GM23338 (cell line): Measurements from ENCODE around the gene CHCHD3. TPM values are rescaled to one million over a fixed set of nuclear protein-coding genes. Genes with fewer than 3 reads are reported as not detected.
A peak's percentile ranks its signal among the peaks of the same experiment; 100 is the strongest.

Source experiments
- ATAC-seq: fragments of 200-7000 bp; cut with Tn5 transposase; 3 replicates; pipeline ENCODE4 v1.9.1; 2020
- DNase-seq: peaks from one replicate; pipeline ENCODE4 v3.0.0-alpha.2; 2015; ENCODE audit warnings: low spot score
- H2AFZ ChIP-seq: fragments of 200-600 bp; sonication (generic); 2 replicates; pipeline ENCODE4 v1.8.0; 2016; ENCODE audit warnings: antibody characterized with exemption, mild to moderate bottlenecking, moderate library complexity
- H3F3A ChIP-seq: fragments of 200-600 bp; sonication (generic); replicated peaks from 2 replicates; pipeline ENCODE4 v1.8.0; 2017; ENCODE audit warnings: antibody characterized with exemption, mixed run types, low read depth
- H3K27ac ChIP-seq: fragments of 200-600 bp; sonication (generic); 2 replicates; pipeline ENCODE4 v1.6.1; 2016; ENCODE audit warnings: low read depth
- H3K27me3 ChIP-seq: fragments of 200-600 bp; sonication (generic); 2 replicates; pipeline ENCODE4 v1.8.0; 2016; ENCODE audit warnings: mild to moderate bottlenecking, mixed run types, moderate library complexity; ENCODE audit not compliant: insufficient read depth
- H3K36me3 ChIP-seq: fragments of 200-600 bp; sonication (generic); 2 replicates; pipeline ENCODE4 v1.8.0; 2016; ENCODE audit warnings: mild to moderate bottlenecking; ENCODE audit not compliant: insufficient read depth
- H3K4me1 ChIP-seq: fragments of 200-600 bp; sonication (generic); 2 replicates; pipeline ENCODE4 v1.8.0; 2016; ENCODE audit warnings: mild to moderate bottlenecking, moderate library complexity; ENCODE audit not compliant: insufficient read depth
- H3K4me2 ChIP-seq: fragments of 200-600 bp; sonication (generic); 2 replicates; pipeline ENCODE4 v1.7.1; 2017; ENCODE audit warnings: mixed run types
- H3K4me3 ChIP-seq: fragments of 200-600 bp; sonication (generic); 2 replicates; pipeline ENCODE4 v1.6.1; 2016; ENCODE audit warnings: mixed run types
- H3K79me2 ChIP-seq: fragments of 200-600 bp; sonication (generic); replicated peaks from 2 replicates; pipeline ENCODE4 v1.8.0; 2017; ENCODE audit warnings: mild to moderate bottlenecking; ENCODE audit not compliant: insufficient read depth
- H3K9me2 ChIP-seq: fragments of 200-600 bp; sonication (generic); 2 replicates; pipeline ENCODE4 v1.8.0; 2017; ENCODE audit not compliant: insufficient read depth
- H4K20me1 ChIP-seq: fragments of 200-600 bp; sonication (generic); replicated peaks from 2 replicates; pipeline ENCODE4 v1.8.0; 2017; ENCODE audit warnings: mild to moderate bottlenecking; ENCODE audit not compliant: insufficient read depth
- H3K27ac Mint-ChIP-seq: 2 replicates; pipeline ENCODE4 v1.8.0; 2020; ENCODE audit warnings: inconsistent platforms, mild to moderate bottlenecking, moderate library complexity, mixed read lengths
- H3K27me3 Mint-ChIP-seq: 3 replicates; pipeline ENCODE4 v1.8.0; 2022; ENCODE audit warnings: low read depth, mild to moderate bottlenecking, moderate library complexity, mixed read lengths, inconsistent platforms; ENCODE audit not compliant: insufficient read depth, poor library complexity
- H3K36me3 Mint-ChIP-seq: 3 replicates; pipeline ENCODE4 v1.8.0; 2021; ENCODE audit warnings: low read depth, mild to moderate bottlenecking, inconsistent platforms, moderate library complexity, mixed read lengths
- H3K4me1 Mint-ChIP-seq: 3 replicates; pipeline ENCODE4 v1.8.0; 2020; ENCODE audit warnings: mild to moderate bottlenecking, inconsistent platforms, mixed read lengths
- H3K4me3 Mint-ChIP-seq: 3 replicates; pipeline ENCODE4 v1.8.0; 2021; ENCODE audit warnings: moderate library complexity, mild to moderate bottlenecking, inconsistent platforms, mixed read lengths
- H3K9me3 Mint-ChIP-seq: 3 replicates; pipeline ENCODE4 v1.8.0; 2020; ENCODE audit warnings: moderate library complexity, mild to moderate bottlenecking, inconsistent platforms, mixed read lengths
- EZH2phosphoT487 ChIP-seq: fragments of 200-600 bp; sonication (generic); IDR thresholded peaks from one replicate; pipeline ENCODE4 v1.8.1; 2018; ENCODE audit warnings: antibody characterized with exemption; ENCODE audit not compliant: unreplicated experiment
- POLR2AphosphoS5 ChIP-seq: IDR thresholded peaks from 2 replicates; pipeline ENCODE4 v1.6.1; 2016; ENCODE audit warnings: antibody characterized with exemption, low read depth
- STAT1 ChIP-seq: IDR thresholded peaks from one replicate; pipeline ENCODE4 v1.6.1; 2016; ENCODE audit warnings: antibody characterized with exemption; ENCODE audit not compliant: unreplicated experiment
- ZNF114 ChIP-seq: fragments of 250-450 bp; sonication (Bioruptor Pico); IDR thresholded peaks from 2 replicates; pipeline ENCODE4 v1.5.0; 2020; ENCODE audit warnings: mild to moderate bottlenecking, moderate library complexity
- ZNF331 ChIP-seq: fragments of 250-450 bp; sonication (Bioruptor Pico); IDR thresholded peaks from 2 replicates; pipeline ENCODE4 v1.5.0; 2020; ENCODE audit warnings: low read depth, mild to moderate bottlenecking, moderate library complexity
- polyA plus RNA-seq: library from polyadenylated mRNA; unstranded; fragments of >200 nt; fragmentation: Nextera tagmentation; extraction: Ambion mirVana; gene quantifications from 2 replicates; pipeline ENCODE4 v1.2.1, GENCODE V29; 2016
- total RNA-seq: library from RNA; depleted of rRNA; stranded (reverse); fragments of >200 nt; shearing (Covaris generic); gene quantifications from 2 replicates; pipeline ENCODE4 v1.2.3, GENCODE V29; 2014
- TF ChIP-seq, protein P1 (sequence below): IDR thresholded peaks from 2 replicates; pipeline ENCODE4 v1.6.1; 2016; ENCODE audit warnings: antibody characterized with exemption
- TF ChIP-seq, protein P2 (sequence below), 2 experiments: fragments of 200-600 bp in 1 of 2; sonication (generic) in 1 of 2; conservative IDR thresholded peaks; 2 replicates each; pipeline versions ENCODE4 v1.5.1 to v1.6.1; 2016 to 2017; ENCODE audit warnings: antibody characterized with exemption in 2 of 2, low read depth in 2 of 2, mild to moderate bottlenecking in 2 of 2, moderate library complexity in 1 of 2
- TF ChIP-seq, protein P3 (sequence below): fragments of 250-450 bp; sonication (Bioruptor Pico); IDR thresholded peaks from 2 replicates; pipeline ENCODE4 v1.5.0; 2020; ENCODE audit warnings: mild to moderate bottlenecking, moderate library complexity

The CHCHD3 gene
- total and polyA plus RNA-seq, 2 experiments from 2014 or later = 107 to 131 TPM

DNA sequence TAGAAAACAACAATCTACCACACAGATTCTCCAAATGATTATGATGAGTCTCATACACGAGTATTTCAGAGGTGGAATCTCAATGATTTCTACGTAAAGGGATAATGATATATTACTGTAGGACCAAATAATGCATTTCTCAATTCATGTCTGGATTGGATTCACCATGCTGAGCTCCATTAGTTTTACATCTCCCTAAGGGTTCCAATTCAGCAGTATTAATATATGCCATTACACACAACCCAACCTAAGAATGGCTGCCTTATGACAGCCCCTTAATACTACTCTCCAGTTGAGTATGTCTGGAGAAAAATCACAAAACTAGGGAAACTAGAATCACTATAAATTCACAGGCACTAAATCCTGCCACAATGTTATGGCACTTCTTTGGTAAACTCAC, 271.3 kb downstream of the CHCHD3 start:
- Mint-ChIP-seq H3K9me3 (no peaks in the 10 kb centered on the region), H3K4me3 (no peak overlapping the region), H3K4me1 (peaks cover under 1% of the 10 kb centered on the region; the same call in 1 of the 3 replicates), H3K27me3 (no peaks in the 10 kb centered on the region), H3K27ac (peak overlapping the region; percentile 11; the same call in 1 of the 2 replicates), H3K36me3 (peaks cover 5% of the 10 kb centered on the region; the same call in 1 of the 3 replicates)
- H3K4me1 ChIP-seq = no peaks in the 10 kb centered on the region
- no peak for ATAC-seq
- no peaks in the 10 kb centered on the region for H3K36me3 ChIP-seq
- no peak overlapping the region for H3K4me3 ChIP-seq
- H4K20me1 ChIP-seq = peaks cover 1% of the 10 kb centered on the region
- H3K79me2 ChIP-seq = no peaks in the 10 kb centered on the region
- H3K27me3 ChIP-seq = no peaks in the 10 kb centered on the region
- H2AFZ ChIP-seq = no peak overlapping the region
- H3K9me2 ChIP-seq = peaks cover 12% of the 10 kb centered on the region; the same call in 1 of the 2 replicates
- no peaks in the 10 kb centered on the region for H3F3A ChIP-seq
- H3K4me2 ChIP-seq = no peak overlapping the region
- no peak overlapping the region for H3K27ac ChIP-seq
- no peak for DNase-seq
- no peak for TF ChIP-seq STAT1
- TF ChIP-seq ZNF114 = no peak
- TF ChIP-seq, protein P1, sequence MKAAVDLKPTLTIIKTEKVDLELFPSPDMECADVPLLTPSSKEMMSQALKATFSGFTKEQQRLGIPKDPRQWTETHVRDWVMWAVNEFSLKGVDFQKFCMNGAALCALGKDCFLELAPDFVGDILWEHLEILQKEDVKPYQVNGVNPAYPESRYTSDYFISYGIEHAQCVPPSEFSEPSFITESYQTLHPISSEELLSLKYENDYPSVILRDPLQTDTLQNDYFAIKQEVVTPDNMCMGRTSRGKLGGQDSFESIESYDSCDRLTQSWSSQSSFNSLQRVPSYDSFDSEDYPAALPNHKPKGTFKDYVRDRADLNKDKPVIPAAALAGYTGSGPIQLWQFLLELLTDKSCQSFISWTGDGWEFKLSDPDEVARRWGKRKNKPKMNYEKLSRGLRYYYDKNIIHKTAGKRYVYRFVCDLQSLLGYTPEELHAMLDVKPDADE = no peak
- TF ChIP-seq, protein P2, sequence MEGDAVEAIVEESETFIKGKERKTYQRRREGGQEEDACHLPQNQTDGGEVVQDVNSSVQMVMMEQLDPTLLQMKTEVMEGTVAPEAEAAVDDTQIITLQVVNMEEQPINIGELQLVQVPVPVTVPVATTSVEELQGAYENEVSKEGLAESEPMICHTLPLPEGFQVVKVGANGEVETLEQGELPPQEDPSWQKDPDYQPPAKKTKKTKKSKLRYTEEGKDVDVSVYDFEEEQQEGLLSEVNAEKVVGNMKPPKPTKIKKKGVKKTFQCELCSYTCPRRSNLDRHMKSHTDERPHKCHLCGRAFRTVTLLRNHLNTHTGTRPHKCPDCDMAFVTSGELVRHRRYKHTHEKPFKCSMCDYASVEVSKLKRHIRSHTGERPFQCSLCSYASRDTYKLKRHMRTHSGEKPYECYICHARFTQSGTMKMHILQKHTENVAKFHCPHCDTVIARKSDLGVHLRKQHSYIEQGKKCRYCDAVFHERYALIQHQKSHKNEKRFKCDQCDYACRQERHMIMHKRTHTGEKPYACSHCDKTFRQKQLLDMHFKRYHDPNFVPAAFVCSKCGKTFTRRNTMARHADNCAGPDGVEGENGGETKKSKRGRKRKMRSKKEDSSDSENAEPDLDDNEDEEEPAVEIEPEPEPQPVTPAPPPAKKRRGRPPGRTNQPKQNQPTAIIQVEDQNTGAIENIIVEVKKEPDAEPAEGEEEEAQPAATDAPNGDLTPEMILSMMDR (conservative IDR thresholded peaks at IDR 0.05; ENCODE audit: low read depth in 2 of 2) = no peak
- TF ChIP-seq EZH2phosphoT487 = no peak
- TF ChIP-seq POLR2AphosphoS5 = no peak
- TF ChIP-seq, protein P3, sequence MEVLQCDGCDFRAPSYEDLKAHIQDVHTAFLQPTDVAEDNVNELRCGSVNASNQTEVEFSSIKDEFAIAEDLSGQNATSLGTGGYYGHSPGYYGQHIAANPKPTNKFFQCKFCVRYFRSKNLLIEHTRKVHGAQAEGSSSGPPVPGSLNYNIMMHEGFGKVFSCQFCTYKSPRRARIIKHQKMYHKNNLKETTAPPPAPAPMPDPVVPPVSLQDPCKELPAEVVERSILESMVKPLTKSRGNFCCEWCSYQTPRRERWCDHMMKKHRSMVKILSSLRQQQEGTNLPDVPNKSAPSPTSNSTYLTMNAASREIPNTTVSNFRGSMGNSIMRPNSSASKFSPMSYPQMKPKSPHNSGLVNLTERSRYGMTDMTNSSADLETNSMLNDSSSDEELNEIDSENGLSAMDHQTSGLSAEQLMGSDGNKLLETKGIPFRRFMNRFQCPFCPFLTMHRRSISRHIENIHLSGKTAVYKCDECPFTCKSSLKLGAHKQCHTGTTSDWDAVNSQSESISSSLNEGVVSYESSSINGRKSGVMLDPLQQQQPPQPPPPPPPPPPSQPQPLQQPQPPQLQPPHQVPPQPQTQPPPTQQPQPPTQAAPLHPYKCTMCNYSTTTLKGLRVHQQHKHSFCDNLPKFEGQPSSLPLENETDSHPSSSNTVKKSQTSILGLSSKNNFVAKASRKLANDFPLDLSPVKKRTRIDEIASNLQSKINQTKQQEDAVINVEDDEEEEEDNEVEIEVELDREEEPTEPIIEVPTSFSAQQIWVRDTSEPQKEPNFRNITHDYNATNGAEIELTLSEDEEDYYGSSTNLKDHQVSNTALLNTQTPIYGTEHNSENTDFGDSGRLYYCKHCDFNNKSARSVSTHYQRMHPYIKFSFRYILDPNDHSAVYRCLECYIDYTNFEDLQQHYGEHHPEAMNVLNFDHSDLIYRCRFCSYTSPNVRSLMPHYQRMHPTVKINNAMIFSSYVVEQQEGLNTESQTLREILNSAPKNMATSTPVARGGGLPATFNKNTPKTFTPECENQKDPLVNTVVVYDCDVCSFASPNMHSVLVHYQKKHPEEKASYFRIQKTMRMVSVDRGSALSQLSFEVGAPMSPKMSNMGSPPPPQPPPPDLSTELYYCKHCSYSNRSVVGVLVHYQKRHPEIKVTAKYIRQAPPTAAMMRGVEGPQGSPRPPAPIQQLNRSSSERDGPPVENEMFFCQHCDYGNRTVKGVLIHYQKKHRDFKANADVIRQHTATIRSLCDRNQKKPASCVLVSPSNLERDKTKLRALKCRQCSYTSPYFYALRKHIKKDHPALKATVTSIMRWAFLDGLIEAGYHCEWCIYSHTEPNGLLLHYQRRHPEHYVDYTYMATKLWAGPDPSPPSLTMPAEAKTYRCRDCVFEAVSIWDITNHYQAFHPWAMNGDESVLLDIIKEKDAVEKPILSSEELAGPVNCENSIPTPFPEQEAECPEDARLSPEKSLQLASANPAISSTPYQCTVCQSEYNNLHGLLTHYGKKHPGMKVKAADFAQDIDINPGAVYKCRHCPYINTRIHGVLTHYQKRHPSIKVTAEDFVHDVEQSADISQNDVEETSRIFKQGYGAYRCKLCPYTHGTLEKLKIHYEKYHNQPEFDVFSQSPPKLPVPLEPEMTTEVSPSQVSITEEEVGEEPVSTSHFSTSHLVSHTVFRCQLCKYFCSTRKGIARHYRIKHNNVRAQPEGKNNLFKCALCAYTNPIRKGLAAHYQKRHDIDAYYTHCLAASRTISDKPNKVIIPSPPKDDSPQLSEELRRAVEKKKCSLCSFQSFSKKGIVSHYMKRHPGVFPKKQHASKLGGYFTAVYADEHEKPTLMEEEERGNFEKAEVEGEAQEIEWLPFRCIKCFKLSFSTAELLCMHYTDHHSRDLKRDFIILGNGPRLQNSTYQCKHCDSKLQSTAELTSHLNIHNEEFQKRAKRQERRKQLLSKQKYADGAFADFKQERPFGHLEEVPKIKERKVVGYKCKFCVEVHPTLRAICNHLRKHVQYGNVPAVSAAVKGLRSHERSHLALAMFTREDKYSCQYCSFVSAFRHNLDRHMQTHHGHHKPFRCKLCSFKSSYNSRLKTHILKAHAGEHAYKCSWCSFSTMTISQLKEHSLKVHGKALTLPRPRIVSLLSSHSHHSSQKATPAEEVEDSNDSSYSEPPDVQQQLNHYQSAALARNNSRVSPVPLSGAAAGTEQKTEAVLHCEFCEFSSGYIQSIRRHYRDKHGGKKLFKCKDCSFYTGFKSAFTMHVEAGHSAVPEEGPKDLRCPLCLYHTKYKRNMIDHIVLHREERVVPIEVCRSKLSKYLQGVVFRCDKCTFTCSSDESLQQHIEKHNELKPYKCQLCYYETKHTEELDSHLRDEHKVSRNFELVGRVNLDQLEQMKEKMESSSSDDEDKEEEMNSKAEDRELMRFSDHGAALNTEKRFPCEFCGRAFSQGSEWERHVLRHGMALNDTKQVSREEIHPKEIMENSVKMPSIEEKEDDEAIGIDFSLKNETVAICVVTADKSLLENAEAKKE (CRISPR knock-in tag) = no peak
- no peak for TF ChIP-seq ZNF331 (CRISPR knock-in tag)
